Activated CD4-positive, alpha-beta T cell treated with anti-CD3 and anti-CD28 coated beads, Interleukin-2, Interleukin-4, amounts not matched to agents 100 ng/mL and 50 ng/mL, durations not matched to agents 16 hours and 8 hours (primary cell): ENCODE data around the gene GGNBP2.

Source experiments
- DNase-seq: peaks from one replicate; pipeline ENCODE4 v3.0.0-alpha.2; 2020; ENCODE audit warnings: low spot score

Gene GGNBP2

DNA sequence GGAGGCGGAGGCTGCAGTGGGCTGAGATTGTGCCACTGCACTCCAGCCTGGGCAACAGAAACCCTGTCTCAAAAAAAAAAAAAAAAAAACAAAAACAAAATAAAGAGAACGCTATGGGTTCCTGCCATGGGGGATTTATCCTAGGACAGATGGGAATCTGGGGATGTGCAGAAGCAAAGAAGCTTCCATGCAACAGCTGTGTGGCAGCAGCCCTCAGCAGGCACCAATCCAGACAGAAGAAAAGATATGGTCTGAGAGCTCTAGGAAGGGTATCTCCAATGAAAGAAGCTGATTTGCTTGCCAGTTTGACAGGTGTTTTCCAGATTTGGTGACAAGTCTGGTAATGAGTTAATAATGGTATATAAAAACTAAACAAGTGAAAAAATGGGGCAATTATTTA lies 21.6 kb upstream of the GGNBP2 start:
- no peak for DNase-seq

DNA sequence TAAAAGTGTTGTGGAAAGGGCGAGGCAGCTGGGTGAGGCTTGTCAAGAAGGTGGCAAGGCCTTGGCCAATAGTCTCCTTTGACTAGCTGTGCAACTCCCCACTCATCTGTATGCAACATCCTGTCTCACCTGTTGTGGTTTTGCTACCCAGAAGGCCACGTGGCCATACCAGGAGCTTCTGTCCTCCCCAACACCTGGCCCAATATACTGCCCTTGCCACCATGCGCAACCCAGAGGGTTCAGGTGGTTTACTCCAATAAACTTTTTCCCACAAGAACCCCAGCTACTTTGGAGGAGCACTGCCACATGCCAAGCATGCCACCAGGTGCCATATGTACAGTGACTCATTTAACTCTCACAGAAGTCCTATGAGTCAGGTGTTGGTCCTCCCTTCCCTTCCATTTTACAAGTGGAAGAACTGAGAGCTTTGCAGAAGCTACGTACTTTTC lies 20.3 kb upstream of the GGNBP2 start:
- DNase-seq: no peak

DNA sequence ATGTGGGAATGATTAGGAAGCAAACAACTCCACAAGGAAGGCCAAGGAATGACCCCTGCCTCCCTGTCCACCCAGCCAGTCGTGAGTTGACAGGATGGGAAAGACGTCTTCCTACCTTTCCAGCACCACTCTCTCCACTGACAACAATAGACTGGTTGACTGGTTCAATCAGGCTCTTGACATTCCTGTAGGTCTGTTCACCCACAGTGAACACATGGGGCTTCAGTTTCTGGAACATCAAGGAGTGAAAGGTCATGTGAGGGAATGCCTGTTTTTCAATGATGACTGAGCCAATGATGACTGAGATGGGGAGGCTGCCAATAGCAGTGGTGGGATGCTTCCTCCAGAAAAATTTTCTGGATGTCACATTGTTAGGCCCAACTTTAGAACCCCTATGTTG lies 19.6 kb upstream of the GGNBP2 start:
- no peak for DNase-seq

- no peak for DNase-seq
Measured at GRCh38 chr17:36525888-36526287, 18.8 kb upstream of the GGNBP2 start.

GRCh38 chr17:36527621-36528250 lies 17.0 kb upstream of the GGNBP2 start:
- no peak for DNase-seq

DNA sequence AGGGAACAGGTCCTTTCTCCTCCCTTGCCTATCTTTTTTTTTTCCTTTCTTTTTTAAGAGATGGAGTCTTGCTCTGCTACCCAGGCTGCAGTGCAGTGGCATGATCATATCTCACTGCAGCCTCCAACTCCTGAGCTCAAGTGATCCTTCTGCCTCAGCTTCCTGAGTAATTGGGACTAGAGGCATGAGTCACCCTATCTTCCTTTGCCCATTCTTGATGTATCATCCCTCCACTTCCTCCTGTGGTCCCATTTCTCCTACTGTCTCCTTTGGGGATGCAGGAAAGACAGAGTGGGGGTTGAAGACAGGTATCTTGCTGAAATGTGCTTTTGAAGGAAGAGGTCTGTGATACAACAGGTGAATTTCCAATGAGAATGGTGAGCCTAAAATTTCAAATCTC lies 15.6 kb upstream of the GGNBP2 start:
- no peak for DNase-seq

DNA sequence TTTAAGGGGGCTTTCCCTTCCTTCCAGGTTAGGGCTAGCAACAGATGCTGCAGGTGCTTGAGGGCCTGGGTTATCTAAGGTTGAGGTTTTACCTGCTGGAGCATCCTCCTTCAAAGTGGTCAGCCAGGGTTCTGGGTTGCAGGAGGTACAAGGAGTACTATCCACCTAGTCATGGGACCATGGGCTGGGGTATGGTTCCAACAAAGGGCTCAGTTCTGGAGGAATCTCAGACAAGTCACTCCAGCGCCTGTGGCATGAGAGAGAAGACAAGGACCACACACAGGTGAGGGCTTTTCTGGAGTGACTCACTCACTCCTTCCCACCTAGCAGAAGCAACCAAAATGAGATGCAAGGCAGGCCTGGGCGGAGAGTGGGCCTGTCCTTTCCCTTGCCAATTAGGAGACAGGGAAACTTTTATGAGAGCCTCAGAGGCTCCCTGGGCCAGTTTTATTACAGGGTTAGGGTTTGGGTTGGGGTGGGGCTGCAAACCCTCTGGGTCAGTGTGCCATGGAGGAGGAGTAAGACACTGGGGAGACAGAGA lies 12.2 kb upstream of the GGNBP2 start:
- DNase-seq: no peak

DNA sequence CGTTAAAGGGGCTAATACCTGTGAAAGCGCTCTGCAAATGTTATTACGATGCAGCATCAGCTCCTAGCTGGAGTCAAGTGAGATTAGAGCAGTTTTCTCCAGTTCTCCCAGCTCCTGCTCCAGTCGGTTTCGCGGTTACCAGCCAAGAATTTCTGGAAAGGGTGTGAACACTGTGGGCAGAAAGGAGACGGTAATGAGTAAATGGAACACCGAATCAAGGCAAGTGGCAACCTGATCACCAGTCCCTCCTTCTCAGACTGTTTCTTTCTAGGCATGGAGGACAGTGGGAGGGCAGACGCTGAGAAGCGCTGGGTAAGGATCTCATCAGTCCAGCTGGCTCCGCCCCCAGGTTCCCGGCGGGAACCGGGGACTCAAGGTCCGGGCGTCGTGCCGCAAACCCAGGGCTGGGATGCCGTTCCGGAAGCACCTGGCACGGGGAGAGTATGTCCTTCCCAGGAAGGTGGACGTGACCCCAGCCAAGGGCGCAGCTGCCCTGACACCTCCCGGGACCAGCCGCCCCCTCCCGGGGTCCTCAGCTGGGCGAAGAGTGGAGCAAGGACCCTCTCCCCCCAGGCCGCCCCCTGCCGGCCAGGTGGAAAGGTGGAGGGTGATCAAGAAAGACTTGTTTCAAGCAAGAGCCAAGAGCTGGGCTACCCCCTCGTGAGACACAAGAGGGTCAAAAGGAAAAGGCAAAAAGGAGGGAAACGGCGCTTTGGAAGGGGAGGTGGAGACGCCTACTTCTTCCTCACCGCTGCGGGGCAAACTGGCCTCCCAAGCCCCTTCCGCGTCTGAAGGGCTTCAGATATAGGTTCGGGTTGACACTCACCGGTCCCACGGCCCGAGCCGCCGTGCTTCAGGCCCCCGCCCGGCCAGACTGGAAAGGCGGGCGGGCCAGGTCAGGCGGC lies 10.5 kb upstream of the GGNBP2 start:
- DNase-seq: peak; percentile 51

GRCh38 chr17:36534840-36535668 lies 9.7 kb upstream of the GGNBP2 start, which contains the start of the genes MYO19 and PIGW:
TSS of gene MYO19 (minus strand) at chr17:36534868. CDS start at chr17:36532538, 2,330 bp downstream.
TSS of gene PIGW (plus strand) at chr17:36534987. CDS start at chr17:36537102, 2,115 bp downstream.
- DNase-seq: peak; percentile 92

GRCh38 chr17:36535669-36536081 lies 9.0 kb upstream of the GGNBP2 start:
- DNase-seq: no peak

DNA sequence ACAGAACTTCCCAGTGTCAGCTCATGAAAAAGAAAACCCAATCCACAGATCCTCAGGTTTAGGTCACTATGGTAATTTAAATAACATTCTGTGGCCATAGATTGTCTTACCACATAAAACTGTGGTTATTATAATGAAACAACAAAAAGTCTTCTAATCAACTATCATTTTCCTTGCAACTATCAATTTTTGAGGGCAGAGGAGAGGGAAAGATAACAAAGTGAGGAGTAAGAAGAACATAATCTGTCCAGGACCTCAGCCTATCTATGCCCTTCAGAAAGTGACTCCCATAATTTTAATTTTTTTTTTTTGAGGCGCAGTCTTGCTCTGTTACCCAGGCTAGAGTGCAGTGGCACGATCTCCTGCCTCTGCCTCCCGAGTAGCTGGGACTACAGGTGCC lies 4.0 kb upstream of the GGNBP2 start:
- DNase-seq: no peak

DNA sequence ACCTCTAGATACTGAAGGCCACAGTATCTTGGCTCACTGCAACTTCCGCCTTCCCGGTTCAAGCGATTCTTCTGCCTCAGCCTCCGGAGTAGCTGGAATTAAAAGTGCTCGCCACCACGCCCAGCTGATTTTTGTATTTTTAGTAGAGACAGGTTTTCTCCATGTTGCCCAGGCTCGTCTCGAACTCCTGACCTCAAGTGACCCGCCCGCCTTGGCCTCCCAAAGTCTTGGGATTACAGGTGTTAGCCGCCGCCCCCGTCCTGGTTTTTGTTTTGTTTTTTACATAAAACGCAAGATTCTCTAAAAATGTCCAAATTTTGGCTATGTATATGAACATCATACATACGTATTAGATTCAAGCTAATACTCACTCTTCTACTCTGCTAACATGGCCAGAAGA lies 2.0 kb upstream of the GGNBP2 start:
- no peak for DNase-seq

GRCh38 chr17:36544044-36544306 lies 744 bp upstream of the GGNBP2 start:
- DNase-seq: peak; percentile 37

- no peak for DNase-seq
Measured at GRCh38 chr17:36545077-36545464, 352 bp downstream of the GGNBP2 start.

GRCh38 chr17:36545465-36546417 lies 1.0 kb downstream of the GGNBP2 start:
- DNase-seq: peak; percentile 96

DNA sequence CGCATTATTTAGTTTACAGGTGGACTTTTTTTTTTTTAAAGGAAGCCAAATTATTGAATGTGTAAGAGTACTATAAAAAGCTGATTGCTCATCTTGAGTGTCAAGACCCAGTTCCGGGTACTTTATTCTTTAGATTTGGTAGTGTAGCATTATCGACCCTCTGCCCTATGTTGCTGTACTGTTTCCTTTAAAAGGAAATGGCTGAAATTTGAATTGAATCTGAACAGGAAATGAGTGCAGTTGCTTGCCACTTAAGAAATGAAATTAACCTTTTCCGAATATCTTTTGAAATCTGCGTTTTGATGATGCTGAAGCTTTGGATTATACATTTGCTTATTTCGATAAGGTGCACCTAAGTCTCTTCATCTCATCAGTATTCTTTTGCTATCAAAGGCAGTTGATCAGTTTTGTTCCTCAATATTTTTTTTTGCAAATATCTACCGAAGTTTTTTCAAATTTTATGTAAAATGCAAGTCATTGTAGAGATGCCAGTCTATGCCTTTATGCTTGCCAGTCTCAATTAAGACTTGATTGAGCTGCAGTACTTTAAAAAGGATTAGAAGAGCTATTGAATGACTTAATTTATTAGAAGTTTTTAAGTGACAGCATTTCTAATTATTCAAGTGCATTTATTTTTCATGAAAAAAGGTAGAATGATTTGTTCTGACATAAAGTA lies 1.8 kb downstream of the GGNBP2 start:
- DNase-seq: peak; percentile 27

GRCh38 chr17:36547776-36548175 lies 3.1 kb downstream of the GGNBP2 start:
- DNase-seq: no peak

DNA sequence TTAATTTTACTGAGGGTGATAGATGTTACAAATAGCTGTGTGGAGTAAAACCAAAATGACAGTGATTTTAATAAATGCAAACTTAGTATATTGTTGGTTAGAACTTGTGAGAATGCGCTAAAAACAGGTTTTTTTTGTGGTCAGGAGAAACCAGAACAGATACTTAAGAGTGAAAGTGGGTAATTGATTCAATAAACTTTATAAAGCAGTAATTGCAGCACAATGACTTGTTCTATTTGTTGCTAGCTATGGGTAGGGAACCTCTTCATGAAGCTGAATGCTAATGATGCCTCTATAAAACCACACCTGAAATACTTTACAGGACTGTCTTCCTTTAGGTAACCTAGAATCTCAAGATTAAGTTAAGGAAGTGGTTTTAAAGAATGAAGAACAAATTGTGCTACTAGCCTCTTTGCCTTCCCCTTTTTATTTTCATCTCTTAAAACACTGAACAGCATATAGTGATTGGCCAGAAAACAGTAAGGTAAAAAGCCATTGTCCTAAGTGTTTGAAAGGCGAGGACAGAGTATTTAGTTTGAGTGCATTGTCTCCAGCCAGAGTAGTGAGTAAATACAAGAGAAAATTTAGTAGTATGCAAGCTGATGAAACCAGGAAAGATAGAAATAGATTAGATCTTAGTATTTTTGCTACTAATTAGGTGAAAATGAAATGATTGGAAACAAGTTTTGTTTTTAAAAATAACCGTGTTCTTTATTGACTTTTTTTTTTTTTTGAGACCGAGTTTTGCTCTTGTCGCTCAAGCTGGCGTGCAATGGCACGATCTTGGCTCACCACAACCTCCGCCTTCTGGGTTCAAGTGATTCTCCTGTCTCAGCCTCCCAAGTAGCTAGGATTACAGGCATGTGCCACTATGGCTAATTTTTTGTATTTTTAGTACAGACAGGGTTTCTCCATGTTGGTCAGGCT lies 6.0 kb downstream of the GGNBP2 start:
- peak; percentile 54 for DNase-seq

GRCh38 chr17:36553459-36553858 lies 8.7 kb downstream of the GGNBP2 start:
- no peak for DNase-seq
